ENCODE measurements around the gene CNDP1. TPM values are rescaled to one million over a fixed set of nuclear protein-coding genes. Genes with fewer than 3 reads are reported as not detected.

CNDP1 gene
- total RNA-seq, 6 experiments from 2014 or later: not detected

DNA sequence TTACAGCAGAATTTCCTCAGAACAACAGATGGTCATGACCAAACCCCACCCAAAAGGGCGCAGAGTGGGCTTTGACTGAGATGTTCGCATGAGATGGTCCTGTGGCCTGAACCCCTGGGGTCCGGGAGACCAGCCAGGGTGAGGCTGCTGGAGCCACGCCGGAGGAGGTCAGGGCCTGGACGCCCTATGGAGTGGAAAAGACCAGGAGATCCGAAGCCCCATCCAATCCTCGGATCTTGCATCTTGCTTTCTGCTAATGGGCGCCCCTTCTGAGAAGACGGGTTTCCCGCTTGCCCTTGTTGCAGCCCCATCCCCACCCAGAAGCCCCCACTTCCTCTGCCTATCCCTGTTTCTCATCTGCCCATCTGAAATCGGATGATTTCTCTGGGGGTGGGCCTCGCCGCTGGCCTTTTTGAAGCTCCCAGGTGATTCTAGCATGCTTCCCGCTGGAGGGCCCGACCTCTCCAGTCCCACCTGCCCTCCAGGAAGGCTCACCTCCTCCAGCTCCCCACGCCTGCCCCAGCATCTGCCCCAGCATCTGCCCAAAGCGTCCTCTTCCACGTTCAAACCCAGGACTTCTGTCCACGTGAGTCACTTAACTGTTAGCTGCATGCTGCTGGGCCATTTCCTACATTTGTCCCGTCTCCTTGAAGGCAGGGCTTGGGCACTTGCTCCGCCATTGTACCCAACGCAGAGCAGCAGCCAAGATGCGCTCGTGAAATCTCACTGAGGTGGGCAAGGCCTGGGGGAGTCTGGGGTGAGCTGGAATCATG is 4.3 kb upstream of the CNDP1 start:
- no peak overlapping the region for H3K27ac Mint-ChIP-seq
- no peak overlapping the region for H3K4me3 Mint-ChIP-seq
- H3K27me3 Mint-ChIP-seq (ENCODE audit: insufficient read depth): peaks cover 27% of the 10 kb centered on the region
- TF ChIP-seq, protein P1, sequence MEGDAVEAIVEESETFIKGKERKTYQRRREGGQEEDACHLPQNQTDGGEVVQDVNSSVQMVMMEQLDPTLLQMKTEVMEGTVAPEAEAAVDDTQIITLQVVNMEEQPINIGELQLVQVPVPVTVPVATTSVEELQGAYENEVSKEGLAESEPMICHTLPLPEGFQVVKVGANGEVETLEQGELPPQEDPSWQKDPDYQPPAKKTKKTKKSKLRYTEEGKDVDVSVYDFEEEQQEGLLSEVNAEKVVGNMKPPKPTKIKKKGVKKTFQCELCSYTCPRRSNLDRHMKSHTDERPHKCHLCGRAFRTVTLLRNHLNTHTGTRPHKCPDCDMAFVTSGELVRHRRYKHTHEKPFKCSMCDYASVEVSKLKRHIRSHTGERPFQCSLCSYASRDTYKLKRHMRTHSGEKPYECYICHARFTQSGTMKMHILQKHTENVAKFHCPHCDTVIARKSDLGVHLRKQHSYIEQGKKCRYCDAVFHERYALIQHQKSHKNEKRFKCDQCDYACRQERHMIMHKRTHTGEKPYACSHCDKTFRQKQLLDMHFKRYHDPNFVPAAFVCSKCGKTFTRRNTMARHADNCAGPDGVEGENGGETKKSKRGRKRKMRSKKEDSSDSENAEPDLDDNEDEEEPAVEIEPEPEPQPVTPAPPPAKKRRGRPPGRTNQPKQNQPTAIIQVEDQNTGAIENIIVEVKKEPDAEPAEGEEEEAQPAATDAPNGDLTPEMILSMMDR (IDR thresholded peaks at IDR 0.05): no peak
- H3K36me3 Mint-ChIP-seq (ENCODE audit: low read depth): no peaks in the 10 kb centered on the region
- H3K4me1 Mint-ChIP-seq (ENCODE audit: low read depth): no peaks in the 10 kb centered on the region
- no peak for DNase-seq
- no peaks in the 10 kb centered on the region for H3K9me3 Mint-ChIP-seq

DNA sequence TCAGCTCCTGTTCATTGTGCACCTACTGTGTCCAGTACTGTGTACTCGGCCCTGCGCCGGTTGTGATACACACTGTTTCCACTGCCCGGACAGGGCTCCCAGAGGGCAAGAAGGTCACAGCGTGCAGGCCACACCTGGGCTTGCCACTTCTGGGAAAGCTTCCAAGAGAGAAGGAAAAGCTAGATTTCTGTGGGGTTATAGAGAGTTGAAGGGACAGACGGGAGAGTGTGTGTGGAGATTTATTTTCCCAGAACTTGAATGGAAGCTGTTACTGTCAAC is 3.8 kb upstream of the CNDP1 start:
- Mint-ChIP-seq H3K36me3 (ENCODE audit: low read depth) (no peaks in the 10 kb centered on the region), H3K4me1 (ENCODE audit: low read depth) (no peaks in the 10 kb centered on the region), H3K9me3 (no peaks in the 10 kb centered on the region), H3K4me3 (no peak overlapping the region), H3K27me3 (ENCODE audit: insufficient read depth) (peaks cover 31% of the 10 kb centered on the region), H3K27ac (no peak overlapping the region)
- no peak for DNase-seq
- TF ChIP-seq, protein P1 (IDR thresholded peaks at IDR 0.05): no peak

DNA sequence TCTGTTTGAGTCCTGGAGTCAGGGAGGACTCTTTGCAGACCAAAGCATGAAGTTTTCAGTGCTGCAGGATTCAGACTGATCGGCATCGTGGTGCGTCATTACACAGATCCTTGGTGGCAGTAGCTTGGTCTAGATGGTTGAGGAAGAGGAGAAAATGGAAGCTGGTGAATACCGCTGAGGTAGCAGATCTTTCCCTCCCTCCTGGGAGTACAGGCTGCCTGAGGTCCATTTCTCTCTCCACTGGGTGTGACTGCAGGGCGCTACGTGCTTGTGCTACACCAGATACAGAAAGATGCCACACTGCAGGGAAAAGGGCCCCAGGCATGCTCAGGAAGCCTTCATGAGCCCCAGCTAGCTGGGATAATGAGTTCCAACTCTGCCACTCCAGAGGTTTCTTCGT is 3.3 kb upstream of the CNDP1 start:
- TF ChIP-seq, protein P1 (IDR thresholded peaks at IDR 0.05): no peak
- no peak for DNase-seq

DNA sequence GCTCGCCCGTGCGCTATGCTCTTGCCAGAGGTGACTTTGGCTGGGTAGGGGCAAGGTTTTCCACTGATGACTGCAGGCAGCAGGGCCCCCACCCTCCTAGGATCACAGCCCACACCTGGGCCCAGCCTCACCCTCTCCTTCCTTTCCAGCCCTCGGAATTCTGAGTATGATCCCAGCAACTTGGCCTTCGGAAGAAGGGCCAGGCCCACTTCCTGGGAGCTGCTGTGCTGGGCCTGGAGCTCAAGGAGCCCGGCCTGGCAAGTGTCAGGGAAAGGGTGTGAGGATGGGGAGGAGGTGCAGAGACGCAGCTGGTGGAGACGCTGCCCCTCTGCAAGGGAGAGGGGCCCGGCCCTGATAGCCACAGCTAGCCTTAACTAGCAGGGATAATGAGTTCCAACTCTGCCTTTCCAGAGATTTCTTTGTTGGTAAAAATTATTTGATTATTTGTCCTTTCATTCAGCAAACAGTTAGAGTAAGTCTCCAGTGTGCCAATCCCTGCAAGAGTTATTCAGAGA is 1.7 kb upstream of the CNDP1 start:
- DNase-seq: no peak
- Mint-ChIP-seq H3K9me3 (no peaks in the 10 kb centered on the region), H3K4me3 (no peak overlapping the region), H3K36me3 (ENCODE audit: low read depth) (no peaks in the 10 kb centered on the region), H3K4me1 (ENCODE audit: low read depth) (no peaks in the 10 kb centered on the region), H3K27me3 (ENCODE audit: insufficient read depth) (peaks cover 28% of the 10 kb centered on the region), H3K27ac (no peak overlapping the region)
- TF ChIP-seq, protein P1 (IDR thresholded peaks at IDR 0.05): no peak

More for the DNA sequence above, 3.3 kb upstream of the CNDP1 start:
- Mint-ChIP-seq H3K27ac (no peak overlapping the region), H3K9me3 (no peaks in the 10 kb centered on the region), H3K36me3 (ENCODE audit: low read depth) (no peaks in the 10 kb centered on the region), H3K4me3 (no peak overlapping the region), H3K4me1 (ENCODE audit: low read depth) (no peaks in the 10 kb centered on the region), H3K27me3 (ENCODE audit: insufficient read depth) (peaks cover 35% of the 10 kb centered on the region)

DNA sequence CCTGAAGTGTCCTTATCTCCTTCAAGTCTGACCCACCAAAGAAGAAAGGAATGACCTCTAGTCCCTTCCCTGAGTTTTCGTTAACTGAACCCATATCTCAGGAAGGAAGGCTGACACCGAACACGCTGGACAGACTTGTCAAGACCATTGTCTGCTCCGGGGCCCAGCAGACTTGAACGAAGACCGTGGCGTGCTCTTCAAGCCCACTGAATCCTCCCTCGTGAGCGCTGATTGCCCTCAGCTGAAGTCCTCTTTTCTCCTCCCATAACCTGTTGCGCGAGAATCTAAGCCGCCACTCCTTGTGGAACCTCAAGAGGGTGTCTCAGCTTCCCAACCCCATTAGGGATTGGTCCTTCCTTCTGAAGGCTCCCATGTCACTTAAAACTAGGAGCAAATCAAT is 634 bp upstream of the CNDP1 start:
- Mint-ChIP-seq H3K27ac (no peak overlapping the region), H3K36me3 (ENCODE audit: low read depth) (no peaks in the 10 kb centered on the region), H3K27me3 (ENCODE audit: insufficient read depth) (peaks cover 28% of the 10 kb centered on the region), H3K4me3 (no peak overlapping the region), H3K4me1 (ENCODE audit: low read depth) (no peaks in the 10 kb centered on the region), H3K9me3 (no peaks in the 10 kb centered on the region)
- TF ChIP-seq, protein P1 (IDR thresholded peaks at IDR 0.05): no peak
- no peak for DNase-seq

All from HFFc6 (cell line).